Epithelial cell of esophagus (primary cell): Measurements from ENCODE around the gene TLN1.

Experiments
- DNase-seq: peaks from one replicate; pipeline ENCODE4 v3.0.0; 2010; ENCODE audit warnings: low read depth
- H3K4me3 ChIP-seq: 2 replicates; pipeline ENCODE4 v1.5.1; 2011; ENCODE audit warnings: mild to moderate bottlenecking, low read length, control low read depth
- TF ChIP-seq, protein P1 (sequence below): IDR thresholded peaks from 2 replicates; pipeline ENCODE4 v1.5.1; 2011; ENCODE audit warnings: low read depth, mild to moderate bottlenecking, low read length, control low read depth, inconsistent platforms; ENCODE audit not compliant: insufficient read depth; ENCODE audit errors: missing control alignments

Gene TLN1

DNA sequence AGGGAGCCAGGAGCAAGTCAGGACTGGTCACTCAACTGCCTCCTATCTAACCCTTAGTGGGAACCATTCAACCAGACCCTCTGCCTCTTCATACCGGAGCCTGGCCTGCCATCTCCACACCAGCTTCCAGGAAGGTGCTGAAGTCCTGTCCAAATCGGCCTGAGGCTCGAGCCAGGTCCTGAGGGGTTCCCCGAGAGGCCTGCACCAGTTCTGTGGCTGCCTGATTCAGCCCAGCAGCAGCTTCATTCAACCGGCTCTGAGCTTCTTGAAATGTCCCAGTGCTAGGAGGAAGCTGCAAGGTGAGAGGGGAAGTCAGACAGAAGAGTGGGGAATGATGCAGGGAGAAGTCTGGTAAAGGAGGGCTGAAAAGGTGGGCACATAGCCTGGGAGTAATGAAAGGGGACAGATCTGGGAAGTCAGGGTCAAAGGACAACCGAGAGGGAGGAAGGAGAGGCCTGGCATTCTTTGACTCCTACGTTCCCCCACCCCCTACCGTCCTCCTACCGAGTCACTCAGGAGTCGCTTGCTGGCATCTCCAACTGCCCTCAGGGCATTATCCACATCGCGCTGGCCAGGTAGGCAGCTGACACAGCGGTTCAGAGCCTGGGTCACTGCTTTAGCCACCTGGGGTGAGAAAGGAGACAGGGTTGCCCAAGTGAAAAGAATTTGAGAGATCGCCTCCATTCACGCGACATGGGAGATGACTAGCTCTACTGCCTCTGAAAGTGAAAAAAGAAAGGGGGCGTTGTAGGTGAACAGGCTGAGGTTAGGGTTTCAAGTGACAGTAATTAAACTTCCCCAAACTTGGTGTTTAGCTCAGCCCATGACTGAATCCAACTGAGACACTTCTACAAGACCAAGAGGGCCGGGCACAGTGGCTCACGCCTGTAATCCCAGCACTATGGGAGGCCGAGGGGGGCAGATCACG lies 20.2 kb downstream of the TLN1 start:
- no peak for DNase-seq
- TF ChIP-seq, protein P1, sequence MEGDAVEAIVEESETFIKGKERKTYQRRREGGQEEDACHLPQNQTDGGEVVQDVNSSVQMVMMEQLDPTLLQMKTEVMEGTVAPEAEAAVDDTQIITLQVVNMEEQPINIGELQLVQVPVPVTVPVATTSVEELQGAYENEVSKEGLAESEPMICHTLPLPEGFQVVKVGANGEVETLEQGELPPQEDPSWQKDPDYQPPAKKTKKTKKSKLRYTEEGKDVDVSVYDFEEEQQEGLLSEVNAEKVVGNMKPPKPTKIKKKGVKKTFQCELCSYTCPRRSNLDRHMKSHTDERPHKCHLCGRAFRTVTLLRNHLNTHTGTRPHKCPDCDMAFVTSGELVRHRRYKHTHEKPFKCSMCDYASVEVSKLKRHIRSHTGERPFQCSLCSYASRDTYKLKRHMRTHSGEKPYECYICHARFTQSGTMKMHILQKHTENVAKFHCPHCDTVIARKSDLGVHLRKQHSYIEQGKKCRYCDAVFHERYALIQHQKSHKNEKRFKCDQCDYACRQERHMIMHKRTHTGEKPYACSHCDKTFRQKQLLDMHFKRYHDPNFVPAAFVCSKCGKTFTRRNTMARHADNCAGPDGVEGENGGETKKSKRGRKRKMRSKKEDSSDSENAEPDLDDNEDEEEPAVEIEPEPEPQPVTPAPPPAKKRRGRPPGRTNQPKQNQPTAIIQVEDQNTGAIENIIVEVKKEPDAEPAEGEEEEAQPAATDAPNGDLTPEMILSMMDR: no peak
- H3K4me3 ChIP-seq: no peak overlapping the region

DNA sequence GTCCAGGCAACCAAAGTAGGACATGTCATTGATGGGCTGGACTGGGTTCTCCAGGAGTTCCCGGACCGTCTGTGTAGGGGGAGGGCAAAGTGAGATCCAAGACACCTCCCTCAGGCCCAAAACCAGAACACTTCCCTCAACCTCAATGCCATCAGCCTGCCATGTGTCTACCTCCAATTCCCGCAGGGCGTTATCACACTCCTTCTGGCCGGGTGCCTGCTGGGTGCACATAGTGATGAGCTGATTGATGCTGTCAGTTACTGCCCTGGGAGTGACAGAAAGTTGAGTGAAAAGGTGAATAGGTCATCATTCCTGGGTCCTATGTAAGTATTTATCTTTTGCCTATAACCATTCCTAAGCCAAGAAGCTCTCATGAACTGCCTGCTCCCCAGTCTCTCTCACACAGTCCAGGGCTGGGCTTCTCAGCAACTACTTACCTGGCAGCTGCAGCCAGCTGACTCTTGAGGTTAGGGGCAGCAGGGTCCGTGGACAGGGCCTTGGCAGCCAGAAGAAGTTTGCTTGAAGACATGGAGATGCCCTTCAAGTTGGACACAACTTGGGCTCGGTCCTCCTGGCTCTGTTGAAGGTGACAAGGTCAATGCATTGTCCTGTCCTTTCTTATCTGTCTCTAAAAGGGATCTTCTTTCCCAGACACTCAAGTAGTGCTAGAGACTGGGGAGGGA lies 21.0 kb downstream of the TLN1 start:
- no peak overlapping the region for H3K4me3 ChIP-seq
- no peak for DNase-seq
- TF ChIP-seq, protein P1: no peak

DNA sequence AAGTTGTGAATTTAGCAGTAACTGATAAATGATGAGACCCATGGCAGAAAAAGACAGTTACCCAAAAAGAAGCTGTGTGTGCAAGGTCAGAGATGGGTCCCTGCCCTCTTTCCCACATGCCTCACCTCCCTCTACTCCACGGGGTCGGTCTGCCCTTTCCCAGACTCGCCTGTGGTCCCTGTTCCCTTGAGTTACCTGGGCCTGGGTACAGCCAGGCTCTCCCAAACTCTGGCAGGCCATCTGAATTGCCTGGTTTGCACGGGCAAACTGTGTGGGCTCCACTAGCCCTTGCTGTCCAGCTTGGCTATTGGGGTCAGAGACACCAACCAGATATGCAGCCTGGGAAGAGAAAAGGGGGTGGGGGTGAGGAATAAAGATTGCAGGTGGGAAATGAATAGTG lies 23.8 kb downstream of the TLN1 start:
- DNase-seq: no peak
- TF ChIP-seq, protein P1: no peak
- H3K4me3 ChIP-seq: no peak overlapping the region

DNA sequence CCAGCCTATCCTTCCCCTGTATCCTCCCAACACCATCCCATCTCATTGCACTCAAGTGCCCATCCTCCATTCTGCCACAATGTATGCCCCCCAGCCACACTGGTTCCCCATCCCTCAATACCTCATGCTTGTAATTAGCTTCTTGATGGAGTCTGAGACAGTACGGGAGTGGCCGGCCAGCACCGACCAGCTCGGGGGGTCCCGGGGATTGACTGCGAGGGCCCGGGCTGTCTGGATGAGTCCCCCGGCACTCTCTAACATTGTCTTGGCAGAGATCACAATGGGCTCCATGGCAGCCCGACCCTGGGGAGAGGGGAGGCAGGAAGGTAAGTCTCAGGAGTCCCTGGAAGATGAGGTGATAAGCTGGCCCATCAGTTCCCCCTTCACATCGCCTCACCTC lies 25.0 kb downstream of the TLN1 start:
- TF ChIP-seq, protein P1: no peak
- H3K4me3 ChIP-seq: no peak overlapping the region
- no peak for DNase-seq

DNA sequence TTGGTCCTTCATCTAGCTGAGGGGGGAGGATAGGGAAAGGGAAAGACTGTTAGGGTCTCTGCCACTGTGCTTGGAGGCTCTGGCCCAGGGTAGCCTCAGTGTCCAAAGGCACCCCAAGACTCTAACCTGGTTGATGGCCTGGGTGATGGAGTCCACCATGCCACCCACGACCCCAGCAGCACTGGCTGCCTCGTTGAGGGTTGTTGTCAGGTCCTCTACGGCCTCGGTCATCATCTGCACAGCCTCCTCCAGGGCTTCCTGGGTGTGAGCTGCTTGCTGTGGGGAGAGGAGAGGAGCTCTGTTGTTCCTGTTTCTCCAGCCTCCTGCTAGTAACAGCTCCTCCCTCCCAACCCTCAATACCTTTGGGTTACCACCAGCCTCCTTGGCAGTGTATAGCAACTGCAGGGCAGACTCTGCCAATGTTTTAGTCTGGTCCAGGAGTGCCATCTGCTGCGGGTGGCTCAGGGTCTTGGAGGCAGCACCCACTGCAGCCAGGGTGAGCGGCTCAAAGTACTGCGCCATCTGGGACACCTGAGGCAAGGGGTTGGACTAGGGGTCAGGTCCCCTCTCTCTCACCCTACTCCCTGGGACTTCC lies 26.1 kb downstream of the TLN1 start:
- H3K4me3 ChIP-seq: no peak overlapping the region
- TF ChIP-seq, protein P1: no peak
- DNase-seq: no peak

DNA sequence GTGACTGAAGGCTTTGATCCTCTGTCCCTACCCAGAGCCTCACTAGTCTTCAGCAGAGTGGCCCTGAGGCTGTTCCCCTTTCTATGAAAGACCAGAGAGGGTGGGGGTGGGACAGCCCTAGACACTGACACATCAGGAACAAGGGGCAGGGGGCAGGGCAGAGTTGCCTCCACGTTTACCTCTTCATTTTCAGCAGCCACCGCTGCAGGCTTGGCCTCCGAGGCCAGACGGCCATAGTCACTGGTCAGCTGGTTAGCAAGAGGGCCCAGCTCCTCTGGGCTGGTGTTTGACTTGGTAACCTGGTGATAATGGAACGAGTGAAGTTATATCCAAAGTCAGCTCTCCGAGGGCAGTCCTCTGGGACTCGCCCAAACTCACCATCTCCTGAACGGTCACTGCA lies 26.6 kb downstream of the TLN1 start:
- DNase-seq: no peak
- H3K4me3 ChIP-seq: no peak overlapping the region
- TF ChIP-seq, protein P1: no peak
